Keratinocyte (primary cell): ENCODE measurements around the gene UBL7.

Experiments
- CTCF ChIP-seq, 3 experiments: IDR thresholded peaks in 1 of 3; conservative IDR thresholded peaks in 1 of 3; optimal IDR thresholded peaks in 1 of 3; 2 replicates in 2 of 3; 3 replicates in 1 of 3; pipeline versions ENCODE3 to v1.5.1; 2011; ENCODE audit warnings: low read length in 3 of 3, mild to moderate bottlenecking in 3 of 3, moderate library complexity in 2 of 3, control low read depth in 1 of 3, inconsistent platforms in 1 of 3; ENCODE audit not compliant: insufficient read depth in 2 of 3; ENCODE audit errors: extremely low read depth in 1 of 3
- EZH2 ChIP-seq: IDR thresholded peaks from one replicate; pipeline ENCODE4 v1.6.1; 2012; ENCODE audit warnings: inconsistent platforms, mild to moderate bottlenecking, low read length, moderate library complexity

GRCh38 chr15:74398183-74398582 lies 62.8 kb downstream of the UBL7 start:
- TF ChIP-seq CTCF (optimal IDR thresholded peaks at IDR 0.05 in 1 of 3, IDR thresholded peaks at IDR 0.05 in 1 of 3, conservative IDR thresholded peaks at IDR 0.05 in 1 of 3; ENCODE audit: extremely low read depth in 1 of 3, insufficient read depth in 2 of 3, low read length in 3 of 3) (no peak), EZH2 (no peak)
